SK-N-SH (cell line): ENCODE measurements around the gene MUSTN1. TPM values are rescaled to one million over a fixed set of nuclear protein-coding genes. Genes with fewer than 3 reads are reported as not detected.

Experiments used
- CTCF ChIA-PET: fragments of 300-600, 350-600 bp; formaldehyde crosslinking; extraction: SDS; loops from one replicate; lab custom pipeline; 2021; lab: Yijun Ruan, JAX
- POLR2A ChIA-PET: fragments of 350-600 bp; sonication (Branson Sonifier 250); formaldehyde crosslinking; extraction: SDS; loops from one replicate; lab custom pipeline; 2020; ENCODE audit warnings: antibody characterized with exemption, inconsistent platforms; lab: Yijun Ruan, JAX
- DNase-seq: peaks from one replicate; pipeline ENCODE4 v3.0.0; 2012
- H2AFZ ChIP-seq: fragments of 200-600 bp; sonication (generic); 2 replicates; pipeline ENCODE4 v1.8.1; 2016; ENCODE audit warnings: antibody characterized with exemption, mild to moderate bottlenecking, low read depth
- H3F3A ChIP-seq: fragments of 200-600 bp; sonication (generic); replicated peaks from 2 replicates; pipeline ENCODE3; 2016; ENCODE audit warnings: antibody characterized with exemption, mild to moderate bottlenecking; ENCODE audit not compliant: insufficient read depth
- H3K27ac ChIP-seq, 2 experiments: fragments of 200-500 bp in 1 of 2; fragments of 200-600 bp in 1 of 2; sonication (Bioruptor generic) in 1 of 2; sonication (generic), shearing (Covaris generic) in 1 of 2; 2 replicates each; pipeline versions ENCODE4 v1.5.1 to v1.6.1; 2014 to 2016; ENCODE audit warnings: low read depth in 2 of 2, inconsistent platforms in 1 of 2, low read length in 1 of 2, mild to moderate bottlenecking in 1 of 2, mixed read lengths in 1 of 2
- H3K27me3 ChIP-seq: fragments of 200-600 bp; sonication (generic), shearing (Covaris generic); 2 replicates; pipeline ENCODE4 v1.6.1; 2016; ENCODE audit warnings: mixed run types; ENCODE audit not compliant: insufficient read depth
- H3K36me3 ChIP-seq, 2 experiments: fragments of 200-500 bp in 1 of 2; fragments of 200-600 bp in 1 of 2; sonication (Bioruptor generic) in 1 of 2; sonication (generic) in 1 of 2; replicated peaks in 1 of 2; 2 replicates each; pipeline versions ENCODE3 to v1.5.1; 2014 to 2016; ENCODE audit warnings: low read length in 1 of 2, mild to moderate bottlenecking in 1 of 2; ENCODE audit not compliant: insufficient read depth in 2 of 2, control insufficient read depth in 1 of 2
- H3K4me1 ChIP-seq, 2 experiments: fragments of 200-500 bp in 1 of 2; fragments of 200-600 bp in 1 of 2; sonication (Bioruptor generic) in 1 of 2; sonication (generic), shearing (Covaris generic) in 1 of 2; 2 replicates each; pipeline versions ENCODE4 v1.5.1 to v1.6.1; 2014 to 2016; ENCODE audit warnings: low read depth in 1 of 2, low read length in 1 of 2, mixed run types in 1 of 2; ENCODE audit not compliant: insufficient read depth in 2 of 2, control insufficient read depth in 1 of 2
- H3K4me2 ChIP-seq: fragments of 200-600 bp; sonication (generic), shearing (Covaris generic); 2 replicates; pipeline ENCODE4 v1.6.1; 2017; ENCODE audit warnings: mixed run types
- H3K4me3 ChIP-seq, 2 experiments: fragments of 200-500 bp in 1 of 2; fragments of 200-600 bp in 1 of 2; sonication (Bioruptor generic) in 1 of 2; sonication (generic), shearing (Covaris generic) in 1 of 2; 2 replicates each; pipeline versions ENCODE4 v1.5.1 to v1.8.1; 2014 to 2016; ENCODE audit warnings: low read depth in 2 of 2, inconsistent platforms in 1 of 2, low read length in 1 of 2, mild to moderate bottlenecking in 1 of 2, mixed read lengths in 1 of 2, moderate library complexity in 1 of 2
- H3K79me2 ChIP-seq: fragments of 200-600 bp; sonication (generic); 2 replicates; pipeline ENCODE4 v1.8.1; 2017; ENCODE audit warnings: mild to moderate bottlenecking; ENCODE audit not compliant: insufficient read depth
- H3K9ac ChIP-seq: fragments of 200-600 bp; sonication (generic); 2 replicates; pipeline ENCODE4 v1.6.1; 2017; ENCODE audit warnings: mixed run types
- H3K9me2 ChIP-seq: fragments of 200-600 bp; sonication (generic); 2 replicates; pipeline ENCODE4 v1.6.1; 2017; ENCODE audit warnings: mixed run types
- H3K9me3 ChIP-seq: fragments of 200-600 bp; sonication (generic); 2 replicates; pipeline ENCODE4 v1.6.1; 2017; ENCODE audit warnings: mixed run types, mild to moderate bottlenecking, moderate library complexity
- H4K20me1 ChIP-seq: fragments of 200-600 bp; sonication (generic); 2 replicates; pipeline ENCODE4 v1.6.1; 2017; ENCODE audit warnings: mild to moderate bottlenecking, mixed run types; ENCODE audit not compliant: insufficient read depth
- CHD2 ChIP-seq: fragments of 150-350 bp; IDR thresholded peaks from 2 replicates; pipeline ENCODE4 v1.6.1; 2018; ENCODE audit warnings: low read length; ENCODE audit not compliant: partially characterized antibody
- EP300 ChIP-seq, 2 experiments: IDR thresholded peaks; 2 replicates each; pipeline versions ENCODE4 v1.4.0 to v1.6.1; 2012; ENCODE audit warnings: borderline replicate concordance in 1 of 2, low read depth in 1 of 2, low read length in 1 of 2
- FOXJ3 ChIP-seq: sonication (generic); formaldehyde crosslinking; IDR thresholded peaks from 2 replicates; pipeline ENCODE4 v1.5.1; 2020; ENCODE audit warnings: mild to moderate bottlenecking, missing genetic modification reagents
- FOXM1 ChIP-seq: IDR thresholded peaks from 2 replicates; pipeline ENCODE4 v1.4.0; 2012; ENCODE audit warnings: low read depth, mild to moderate bottlenecking
- GABPA ChIP-seq: IDR thresholded peaks from 2 replicates; pipeline ENCODE4 v1.4.0; 2012; ENCODE audit warnings: low read depth, mild to moderate bottlenecking
- JUND ChIP-seq: IDR thresholded peaks from 2 replicates; pipeline ENCODE4 v1.4.0; 2012
- MXI1 ChIP-seq: IDR thresholded peaks from 2 replicates; pipeline ENCODE4 v1.6.1; 2012; ENCODE audit warnings: mild to moderate bottlenecking, low read depth, low read length, improper control_type of control experiment
- NFIC ChIP-seq: IDR thresholded peaks from 2 replicates; pipeline ENCODE4 v1.4.0; 2012; ENCODE audit warnings: borderline replicate concordance
- RAD21 ChIP-seq: IDR thresholded peaks from 2 replicates; pipeline ENCODE4 v1.6.1; 2012; ENCODE audit warnings: mild to moderate bottlenecking, low read length
- RCOR1 ChIP-seq: fragments of 150-350 bp; IDR thresholded peaks from 2 replicates; pipeline ENCODE4 v1.6.1; 2017; ENCODE audit warnings: antibody characterized with exemption, low read length
- RXRA ChIP-seq: IDR thresholded peaks from 2 replicates; pipeline ENCODE4 v1.4.0; 2012; ENCODE audit warnings: low read depth, mild to moderate bottlenecking, borderline replicate concordance
- TAF1 ChIP-seq: IDR thresholded peaks from 2 replicates; pipeline ENCODE4 v1.6.1; 2012; ENCODE audit warnings: low read depth, mild to moderate bottlenecking, low read length, moderate library complexity, borderline replicate concordance
- YY1 ChIP-seq: IDR thresholded peaks from 2 replicates; pipeline ENCODE4 v1.4.0; 2012; ENCODE audit warnings: low read depth, mild to moderate bottlenecking
- WGBS: methylation state at CpG from one replicate; pipeline ENCODE4 v1.1.6; 2017; ENCODE audit warnings: low lambda C conversion rate; 5-methylcytosine and 5-hydroxymethylcytosine counted together
- polyA plus RNA-seq, 3 experiments: library from polyadenylated mRNA; depleted of rRNA; stranded (reverse); fragments of >200 nt; gene quantifications; 2 replicates each; pipeline ENCODE4 v1.2.3, GENCODE V29; 2012
- TF ChIP-seq, protein P1 (sequence below): fragments of 200-600 bp; sonication (generic); IDR thresholded peaks from 2 replicates; pipeline ENCODE4 v1.6.1; 2017; ENCODE audit warnings: antibody characterized with exemption, mild to moderate bottlenecking, moderate library complexity
- TF ChIP-seq, protein P2 (sequence below): fragments of 150-350 bp; IDR thresholded peaks from 2 replicates; pipeline ENCODE4 v1.6.1; 2016; ENCODE audit warnings: mild to moderate bottlenecking, low read depth, low read length
- TF ChIP-seq, protein P3 (sequence below): IDR thresholded peaks from 2 replicates; pipeline ENCODE4 v1.4.0; 2012; ENCODE audit warnings: low read depth, borderline replicate concordance
- TF ChIP-seq, protein P4 (sequence below): IDR thresholded peaks from 2 replicates; pipeline ENCODE4; 2012
- TF ChIP-seq, protein P5 (sequence below): IDR thresholded peaks from 2 replicates; pipeline ENCODE4 v1.6.1; 2012; ENCODE audit warnings: mild to moderate bottlenecking, low read depth, low read length, moderate library complexity
- TF ChIP-seq, protein P6 (sequence below): fragments of 150-350 bp; IDR thresholded peaks from 2 replicates; pipeline ENCODE4 v1.6.1; 2017; ENCODE audit warnings: antibody characterized with exemption, low read length, low read depth, borderline replicate concordance

Gene MUSTN1
- polyA plus RNA-seq, 1 of the 3 experiments (the other 2 are of a cell fraction): 0.54 TPM

DNA sequence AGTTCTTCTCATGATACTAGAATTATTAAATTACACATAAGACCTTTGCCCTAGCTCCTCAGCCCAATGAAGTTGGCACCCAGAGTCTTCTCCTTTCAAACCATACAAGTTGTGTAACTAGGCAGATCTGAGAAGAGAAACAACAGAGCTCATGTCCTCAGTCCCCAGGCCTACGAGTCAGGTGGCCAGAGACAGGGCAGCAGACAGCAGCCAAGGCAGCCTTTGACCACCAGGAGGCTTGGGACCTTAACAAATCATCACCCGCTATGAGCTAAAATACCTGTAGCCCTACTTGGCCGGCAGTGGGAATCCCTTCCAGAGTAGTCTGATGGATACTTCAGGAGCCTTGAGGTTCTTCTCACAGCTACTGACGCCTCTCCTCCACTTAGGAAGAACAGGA, 44.3 kb upstream of the MUSTN1 start:
- Histone ChIP-seq H3K4me3 (no peak overlapping the region), H3K27me3 (no peaks in the 10 kb centered on the region), H3K36me3 (peaks cover 0 to 5% of the 10 kb centered on the region in 2 experiments), H3K27ac (no peak overlapping the region), H3K4me2 (no peak overlapping the region), H3K9ac (no peak overlapping the region), H4K20me1 (0 out of 2 replicates have a peak, but pooled peaks cover 4% of the 10 kb centered on the region), H3K79me2 (no peaks in the 10 kb centered on the region), H3K4me1 (peaks cover 0 to 2% of the 10 kb centered on the region in 2 experiments; a peak in 1 of 4 replicates), H3K9me3 (no peaks in the 10 kb centered on the region), H3K9me2 (no peaks in the 10 kb centered on the region), H3F3A (no peaks in the 10 kb centered on the region), H2AFZ (no peak overlapping the region)
- DNase-seq: no peak
- ChIA-PET POLR2A (no interaction called here), CTCF (interaction anchor here (0.7 to 1.1 kb wide), 2 partner anchors 52 to 59 kb away, joined by 3 to 4 read pairs; no protein-coding TSS in a partner anchor)
- 100% methylated on average over 4 of the region's 4 CpGs for WGBS
- TF ChIP-seq MXI1: no peak
- TF ChIP-seq RCOR1: no peak
- TF ChIP-seq CHD2: no peak
- TF ChIP-seq, protein P1, sequence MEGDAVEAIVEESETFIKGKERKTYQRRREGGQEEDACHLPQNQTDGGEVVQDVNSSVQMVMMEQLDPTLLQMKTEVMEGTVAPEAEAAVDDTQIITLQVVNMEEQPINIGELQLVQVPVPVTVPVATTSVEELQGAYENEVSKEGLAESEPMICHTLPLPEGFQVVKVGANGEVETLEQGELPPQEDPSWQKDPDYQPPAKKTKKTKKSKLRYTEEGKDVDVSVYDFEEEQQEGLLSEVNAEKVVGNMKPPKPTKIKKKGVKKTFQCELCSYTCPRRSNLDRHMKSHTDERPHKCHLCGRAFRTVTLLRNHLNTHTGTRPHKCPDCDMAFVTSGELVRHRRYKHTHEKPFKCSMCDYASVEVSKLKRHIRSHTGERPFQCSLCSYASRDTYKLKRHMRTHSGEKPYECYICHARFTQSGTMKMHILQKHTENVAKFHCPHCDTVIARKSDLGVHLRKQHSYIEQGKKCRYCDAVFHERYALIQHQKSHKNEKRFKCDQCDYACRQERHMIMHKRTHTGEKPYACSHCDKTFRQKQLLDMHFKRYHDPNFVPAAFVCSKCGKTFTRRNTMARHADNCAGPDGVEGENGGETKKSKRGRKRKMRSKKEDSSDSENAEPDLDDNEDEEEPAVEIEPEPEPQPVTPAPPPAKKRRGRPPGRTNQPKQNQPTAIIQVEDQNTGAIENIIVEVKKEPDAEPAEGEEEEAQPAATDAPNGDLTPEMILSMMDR: no peak
- no peak for TF ChIP-seq TAF1
- TF ChIP-seq NFIC: no peak
- no peak for TF ChIP-seq FOXM1
- TF ChIP-seq YY1: no peak
- TF ChIP-seq, protein P2, sequence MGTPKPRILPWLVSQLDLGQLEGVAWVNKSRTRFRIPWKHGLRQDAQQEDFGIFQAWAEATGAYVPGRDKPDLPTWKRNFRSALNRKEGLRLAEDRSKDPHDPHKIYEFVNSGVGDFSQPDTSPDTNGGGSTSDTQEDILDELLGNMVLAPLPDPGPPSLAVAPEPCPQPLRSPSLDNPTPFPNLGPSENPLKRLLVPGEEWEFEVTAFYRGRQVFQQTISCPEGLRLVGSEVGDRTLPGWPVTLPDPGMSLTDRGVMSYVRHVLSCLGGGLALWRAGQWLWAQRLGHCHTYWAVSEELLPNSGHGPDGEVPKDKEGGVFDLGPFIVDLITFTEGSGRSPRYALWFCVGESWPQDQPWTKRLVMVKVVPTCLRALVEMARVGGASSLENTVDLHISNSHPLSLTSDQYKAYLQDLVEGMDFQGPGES: no peak

DNA sequence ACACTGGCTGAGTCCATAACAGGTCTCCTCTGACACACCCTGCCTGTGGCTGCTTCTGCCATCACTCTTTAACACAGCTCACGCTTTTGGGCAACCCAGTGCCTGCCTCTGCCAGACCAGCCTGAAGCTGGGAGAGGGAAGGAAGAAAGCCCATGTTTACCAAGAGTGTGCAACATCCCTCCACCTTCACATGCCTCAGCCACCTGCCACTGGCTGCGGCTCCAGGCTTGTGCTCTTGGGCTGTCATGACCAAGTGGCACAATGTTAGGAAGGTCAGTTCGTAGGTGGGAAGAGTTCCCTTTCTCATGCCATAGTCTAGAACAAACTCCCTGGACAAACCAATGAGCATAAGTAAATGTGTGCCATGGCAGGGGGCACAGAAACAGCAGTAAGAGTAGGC, 42.3 kb upstream of the MUSTN1 start:
- H3K9ac ChIP-seq: no peak overlapping the region
- H4K20me1 ChIP-seq: 0 out of 2 replicates have a peak, but pooled peaks cover 4% of the 10 kb centered on the region
- no peak overlapping the region for H3K27ac ChIP-seq
- ChIA-PET CTCF (no interaction called here), POLR2A (no interaction called here)
- no peaks in the 10 kb centered on the region for H3K79me2 ChIP-seq
- H3K9me3 ChIP-seq: no peaks in the 10 kb centered on the region
- no peaks in the 10 kb centered on the region for H3F3A ChIP-seq
- H3K4me2 ChIP-seq: no peak overlapping the region
- H3K4me1 ChIP-seq: peaks cover 0 to 6% of the 10 kb centered on the region in 2 experiments; a peak in 1 of 4 replicates
- DNase-seq: no peak
- no peaks in the 10 kb centered on the region for H3K9me2 ChIP-seq
- no peaks in the 10 kb centered on the region for H3K27me3 ChIP-seq
- 96% methylated on average over 3 of the region's 3 CpGs for WGBS
- H2AFZ ChIP-seq: no peak overlapping the region
- H3K4me3 ChIP-seq: no peak overlapping the region
- peaks cover 0 to 5% of the 10 kb centered on the region in 2 experiments for H3K36me3 ChIP-seq
- TF ChIP-seq EP300 (IDR thresholded peaks at IDR 0.05; ENCODE audit: borderline replicate concordance in 1 of 2, low read depth in 1 of 2, low read length in 1 of 2): no peak
- no peak for TF ChIP-seq RXRA
- TF ChIP-seq, protein P3, sequence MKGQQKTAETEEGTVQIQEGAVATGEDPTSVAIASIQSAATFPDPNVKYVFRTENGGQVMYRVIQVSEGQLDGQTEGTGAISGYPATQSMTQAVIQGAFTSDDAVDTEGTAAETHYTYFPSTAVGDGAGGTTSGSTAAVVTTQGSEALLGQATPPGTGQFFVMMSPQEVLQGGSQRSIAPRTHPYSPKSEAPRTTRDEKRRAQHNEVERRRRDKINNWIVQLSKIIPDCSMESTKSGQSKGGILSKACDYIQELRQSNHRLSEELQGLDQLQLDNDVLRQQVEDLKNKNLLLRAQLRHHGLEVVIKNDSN: no peak
- no peak for TF ChIP-seq MXI1
- TF ChIP-seq, protein P4, sequence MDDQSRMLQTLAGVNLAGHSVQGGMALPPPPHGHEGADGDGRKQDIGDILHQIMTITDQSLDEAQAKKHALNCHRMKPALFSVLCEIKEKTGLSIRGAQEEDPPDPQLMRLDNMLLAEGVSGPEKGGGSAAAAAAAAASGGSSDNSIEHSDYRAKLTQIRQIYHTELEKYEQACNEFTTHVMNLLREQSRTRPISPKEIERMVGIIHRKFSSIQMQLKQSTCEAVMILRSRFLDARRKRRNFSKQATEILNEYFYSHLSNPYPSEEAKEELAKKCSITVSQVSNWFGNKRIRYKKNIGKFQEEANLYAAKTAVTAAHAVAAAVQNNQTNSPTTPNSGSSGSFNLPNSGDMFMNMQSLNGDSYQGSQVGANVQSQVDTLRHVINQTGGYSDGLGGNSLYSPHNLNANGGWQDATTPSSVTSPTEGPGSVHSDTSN: no peak
- TF ChIP-seq FOXJ3 (CRISPR knock-in tag): no peak
- TF ChIP-seq, protein P5, sequence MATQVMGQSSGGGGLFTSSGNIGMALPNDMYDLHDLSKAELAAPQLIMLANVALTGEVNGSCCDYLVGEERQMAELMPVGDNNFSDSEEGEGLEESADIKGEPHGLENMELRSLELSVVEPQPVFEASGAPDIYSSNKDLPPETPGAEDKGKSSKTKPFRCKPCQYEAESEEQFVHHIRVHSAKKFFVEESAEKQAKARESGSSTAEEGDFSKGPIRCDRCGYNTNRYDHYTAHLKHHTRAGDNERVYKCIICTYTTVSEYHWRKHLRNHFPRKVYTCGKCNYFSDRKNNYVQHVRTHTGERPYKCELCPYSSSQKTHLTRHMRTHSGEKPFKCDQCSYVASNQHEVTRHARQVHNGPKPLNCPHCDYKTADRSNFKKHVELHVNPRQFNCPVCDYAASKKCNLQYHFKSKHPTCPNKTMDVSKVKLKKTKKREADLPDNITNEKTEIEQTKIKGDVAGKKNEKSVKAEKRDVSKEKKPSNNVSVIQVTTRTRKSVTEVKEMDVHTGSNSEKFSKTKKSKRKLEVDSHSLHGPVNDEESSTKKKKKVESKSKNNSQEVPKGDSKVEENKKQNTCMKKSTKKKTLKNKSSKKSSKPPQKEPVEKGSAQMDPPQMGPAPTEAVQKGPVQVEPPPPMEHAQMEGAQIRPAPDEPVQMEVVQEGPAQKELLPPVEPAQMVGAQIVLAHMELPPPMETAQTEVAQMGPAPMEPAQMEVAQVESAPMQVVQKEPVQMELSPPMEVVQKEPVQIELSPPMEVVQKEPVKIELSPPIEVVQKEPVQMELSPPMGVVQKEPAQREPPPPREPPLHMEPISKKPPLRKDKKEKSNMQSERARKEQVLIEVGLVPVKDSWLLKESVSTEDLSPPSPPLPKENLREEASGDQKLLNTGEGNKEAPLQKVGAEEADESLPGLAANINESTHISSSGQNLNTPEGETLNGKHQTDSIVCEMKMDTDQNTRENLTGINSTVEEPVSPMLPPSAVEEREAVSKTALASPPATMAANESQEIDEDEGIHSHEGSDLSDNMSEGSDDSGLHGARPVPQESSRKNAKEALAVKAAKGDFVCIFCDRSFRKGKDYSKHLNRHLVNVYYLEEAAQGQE: no peak
- no peak for TF ChIP-seq RAD21
- TF ChIP-seq, protein P6, sequence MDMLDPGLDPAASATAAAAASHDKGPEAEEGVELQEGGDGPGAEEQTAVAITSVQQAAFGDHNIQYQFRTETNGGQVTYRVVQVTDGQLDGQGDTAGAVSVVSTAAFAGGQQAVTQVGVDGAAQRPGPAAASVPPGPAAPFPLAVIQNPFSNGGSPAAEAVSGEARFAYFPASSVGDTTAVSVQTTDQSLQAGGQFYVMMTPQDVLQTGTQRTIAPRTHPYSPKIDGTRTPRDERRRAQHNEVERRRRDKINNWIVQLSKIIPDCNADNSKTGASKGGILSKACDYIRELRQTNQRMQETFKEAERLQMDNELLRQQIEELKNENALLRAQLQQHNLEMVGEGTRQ: no peak
- TF ChIP-seq FOXM1: no peak
- TF ChIP-seq RCOR1: no peak
- TF ChIP-seq GABPA: no peak
- TF ChIP-seq JUND: no peak
